ENCODE data around the gene SPATA20.

GRCh38 chr17:50535407-50535806 is 11.6 kb upstream of the SPATA20 start:
- TF ChIP-seq CTCF (IDR thresholded peaks at IDR 0.05) (no peak), POLR2A (IDR thresholded peaks at IDR 0.05) (no peak)

Data from ovary (tissue), 3 donors.